ENCODE results near the gene AAGAB.

DNA sequence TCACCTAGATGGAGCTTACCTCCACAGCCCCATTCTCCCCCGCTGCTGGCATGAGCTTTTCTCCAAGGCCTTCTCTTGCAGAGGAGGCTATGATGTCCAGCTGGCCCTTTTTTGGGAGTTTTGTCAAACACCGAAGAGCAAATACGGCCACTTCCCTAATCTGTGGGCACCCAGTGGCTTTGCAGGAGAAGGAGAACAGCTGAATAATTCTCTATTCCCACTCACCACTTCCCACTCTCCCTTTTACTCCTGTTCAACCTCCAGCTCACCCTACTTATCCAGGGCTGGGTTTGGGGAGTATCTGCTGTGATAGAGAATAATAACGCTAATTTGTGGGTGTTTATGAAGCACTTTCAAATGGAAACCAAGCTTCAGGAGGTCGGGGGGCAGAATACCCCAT, 93.0 kb downstream of the AAGAB start:
- TF ChIP-seq EZH2 (IDR thresholded peaks at IDR 0.05) (no peak), EZH2phosphoT487 (IDR thresholded peaks at IDR 0.05) (no peak)
- TF ChIP-seq, protein P1, sequence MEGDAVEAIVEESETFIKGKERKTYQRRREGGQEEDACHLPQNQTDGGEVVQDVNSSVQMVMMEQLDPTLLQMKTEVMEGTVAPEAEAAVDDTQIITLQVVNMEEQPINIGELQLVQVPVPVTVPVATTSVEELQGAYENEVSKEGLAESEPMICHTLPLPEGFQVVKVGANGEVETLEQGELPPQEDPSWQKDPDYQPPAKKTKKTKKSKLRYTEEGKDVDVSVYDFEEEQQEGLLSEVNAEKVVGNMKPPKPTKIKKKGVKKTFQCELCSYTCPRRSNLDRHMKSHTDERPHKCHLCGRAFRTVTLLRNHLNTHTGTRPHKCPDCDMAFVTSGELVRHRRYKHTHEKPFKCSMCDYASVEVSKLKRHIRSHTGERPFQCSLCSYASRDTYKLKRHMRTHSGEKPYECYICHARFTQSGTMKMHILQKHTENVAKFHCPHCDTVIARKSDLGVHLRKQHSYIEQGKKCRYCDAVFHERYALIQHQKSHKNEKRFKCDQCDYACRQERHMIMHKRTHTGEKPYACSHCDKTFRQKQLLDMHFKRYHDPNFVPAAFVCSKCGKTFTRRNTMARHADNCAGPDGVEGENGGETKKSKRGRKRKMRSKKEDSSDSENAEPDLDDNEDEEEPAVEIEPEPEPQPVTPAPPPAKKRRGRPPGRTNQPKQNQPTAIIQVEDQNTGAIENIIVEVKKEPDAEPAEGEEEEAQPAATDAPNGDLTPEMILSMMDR (IDR thresholded peaks at IDR 0.05) = no peak
